Tibial nerve (tissue), 3 donors: ENCODE results near the gene PPP4R4.

Experiments used
- CTCF ChIP-seq, 5 experiments: fragments of 200-600 bp in 3 of 5; fragments of 450-650 bp in 2 of 5; sonication (generic) in 3 of 5; IDR thresholded peaks; one replicate each; pipeline ENCODE4 v1.5.1; 2016 to 2019; ENCODE audit warnings: antibody characterized with exemption in 5 of 5, mild to moderate bottlenecking in 3 of 5, moderate library complexity in 2 of 5
- POLR2A ChIP-seq, 2 donors: fragments of 450-650 bp; IDR thresholded peaks; one replicate each; pipeline ENCODE4 v1.6.1; 2017; ENCODE audit warnings: antibody characterized with exemption in 2 of 2, mild to moderate bottlenecking in 2 of 2, moderate library complexity in 2 of 2

GRCh38 chr14:94239406-94239805, 65.3 kb downstream of the PPP4R4 start:
- TF ChIP-seq CTCF (IDR thresholded peaks at IDR 0.05), result no peak
- TF ChIP-seq POLR2A (IDR thresholded peaks at IDR 0.05), result no peak
